Lower leg skin (tissue), 4 donors: ENCODE results near the gene PLEKHG4B. TPM values are rescaled to one million over a fixed set of nuclear protein-coding genes. Genes with fewer than 3 reads are reported as not detected.

Source experiments
- DNase-seq, 2 donors: peaks; one replicate each; pipeline ENCODE4 v3.0.0-alpha.2; 2019; ENCODE audit warnings: low spot score in 2 of 2
- H3K4me3 ChIP-seq: fragments of 200-600 bp; sonication (generic); 2 replicates; pipeline ENCODE4 v1.5.1; 2017; ENCODE audit warnings: mild to moderate bottlenecking, low read depth; ENCODE audit not compliant: poor library complexity, severe bottlenecking
- POLR2A ChIP-seq, 2 donors: fragments of 450-650 bp; IDR thresholded peaks; one replicate each; pipeline ENCODE4 v1.6.1; 2016 to 2017; ENCODE audit warnings: antibody characterized with exemption in 2 of 2, mild to moderate bottlenecking in 1 of 2, moderate library complexity in 1 of 2
- WGBS, 2 donors: methylation state at CpG; one replicate each; pipeline ENCODE4 v1.1.5; 2018; 5-methylcytosine and 5-hydroxymethylcytosine counted together
- intact Hi-C: fragments of 100-400 bp; cut with DNase I; formaldehyde crosslinking; loops from one replicate; pipeline ENCODE4 v1.15.0; 2023; ENCODE audit warnings: low total_unique reads
- total RNA-seq, 4 donors: library from RNA; depleted of rRNA; stranded (reverse); fragments of >200 nt; gene quantifications; one replicate each; pipeline ENCODE4 v1.1.0, GENCODE V29; 2016
- TF ChIP-seq, protein P1 (sequence below), 3 donors: fragments of 450-650 bp; IDR thresholded peaks; one replicate each; pipeline ENCODE4 v1.5.1; 2016; ENCODE audit warnings: antibody characterized with exemption in 3 of 3, mild to moderate bottlenecking in 3 of 3, moderate library complexity in 2 of 3

The PLEKHG4B gene
- total RNA-seq, 4 donors from 2014 or later = 0.17 to 2.1 (median 0.36) TPM

DNA sequence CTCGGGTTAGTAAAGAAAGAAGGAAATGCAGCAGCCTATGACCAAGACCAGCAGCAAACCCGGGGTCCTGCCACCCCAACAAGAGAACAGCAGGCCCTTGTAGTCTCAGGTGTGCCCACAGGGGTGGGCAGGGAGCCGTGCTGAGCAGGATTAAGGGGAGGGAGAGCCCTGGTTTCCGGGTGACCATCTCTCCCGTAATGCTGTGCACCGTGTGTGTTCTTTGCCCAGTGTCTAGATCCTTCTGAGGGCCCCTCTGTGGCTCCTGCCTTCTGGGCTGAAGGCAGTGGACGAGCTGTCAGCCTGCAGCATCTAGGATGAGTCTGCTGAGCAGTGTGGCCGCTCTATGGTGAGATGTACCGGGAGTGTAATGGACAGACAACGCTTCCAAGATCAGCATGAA lies 12.7 kb upstream of the PLEKHG4B start:
- DNase-seq = peak in 1 of 2 donors; percentile 36

GRCh38 chr5:79821-80220 lies 12.1 kb upstream of the PLEKHG4B start:
- no peak overlapping the region for H3K4me3 ChIP-seq
- TF ChIP-seq, protein P1, sequence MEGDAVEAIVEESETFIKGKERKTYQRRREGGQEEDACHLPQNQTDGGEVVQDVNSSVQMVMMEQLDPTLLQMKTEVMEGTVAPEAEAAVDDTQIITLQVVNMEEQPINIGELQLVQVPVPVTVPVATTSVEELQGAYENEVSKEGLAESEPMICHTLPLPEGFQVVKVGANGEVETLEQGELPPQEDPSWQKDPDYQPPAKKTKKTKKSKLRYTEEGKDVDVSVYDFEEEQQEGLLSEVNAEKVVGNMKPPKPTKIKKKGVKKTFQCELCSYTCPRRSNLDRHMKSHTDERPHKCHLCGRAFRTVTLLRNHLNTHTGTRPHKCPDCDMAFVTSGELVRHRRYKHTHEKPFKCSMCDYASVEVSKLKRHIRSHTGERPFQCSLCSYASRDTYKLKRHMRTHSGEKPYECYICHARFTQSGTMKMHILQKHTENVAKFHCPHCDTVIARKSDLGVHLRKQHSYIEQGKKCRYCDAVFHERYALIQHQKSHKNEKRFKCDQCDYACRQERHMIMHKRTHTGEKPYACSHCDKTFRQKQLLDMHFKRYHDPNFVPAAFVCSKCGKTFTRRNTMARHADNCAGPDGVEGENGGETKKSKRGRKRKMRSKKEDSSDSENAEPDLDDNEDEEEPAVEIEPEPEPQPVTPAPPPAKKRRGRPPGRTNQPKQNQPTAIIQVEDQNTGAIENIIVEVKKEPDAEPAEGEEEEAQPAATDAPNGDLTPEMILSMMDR (IDR thresholded peaks at IDR 0.05) = no peak
- no peak for TF ChIP-seq POLR2A (IDR thresholded peaks at IDR 0.05)
- 84 to 90% methylated on average over 5 of the region's 5 CpGs for WGBS, 2 donors
- peak in 1 of 2 donors; percentile 34 for DNase-seq
- intact Hi-C loops = no loop called here

More for the DNA sequence above, 12.7 kb upstream of the PLEKHG4B start:
- no peak overlapping the region for H3K4me3 ChIP-seq
- WGBS, 2 donors = 78 to 85% methylated on average over 10 of the region's 10 CpGs
- intact Hi-C loops = no loop called here
- TF ChIP-seq POLR2A (IDR thresholded peaks at IDR 0.05) = no peak
- TF ChIP-seq, protein P1 (IDR thresholded peaks at IDR 0.05) = no peak

GRCh38 chr5:81391-82021 lies 10.5 kb upstream of the PLEKHG4B start:
- intact Hi-C loops = no loop called here
- H3K4me3 ChIP-seq = no peak overlapping the region
- TF ChIP-seq, protein P1 (IDR thresholded peaks at IDR 0.05) = no peak
- no peak for TF ChIP-seq POLR2A (IDR thresholded peaks at IDR 0.05)
- WGBS, 2 donors = 77 to 86% methylated on average over 19 of the region's 19 CpGs
- DNase-seq = peak in 1 of 2 donors; percentile 73

DNA sequence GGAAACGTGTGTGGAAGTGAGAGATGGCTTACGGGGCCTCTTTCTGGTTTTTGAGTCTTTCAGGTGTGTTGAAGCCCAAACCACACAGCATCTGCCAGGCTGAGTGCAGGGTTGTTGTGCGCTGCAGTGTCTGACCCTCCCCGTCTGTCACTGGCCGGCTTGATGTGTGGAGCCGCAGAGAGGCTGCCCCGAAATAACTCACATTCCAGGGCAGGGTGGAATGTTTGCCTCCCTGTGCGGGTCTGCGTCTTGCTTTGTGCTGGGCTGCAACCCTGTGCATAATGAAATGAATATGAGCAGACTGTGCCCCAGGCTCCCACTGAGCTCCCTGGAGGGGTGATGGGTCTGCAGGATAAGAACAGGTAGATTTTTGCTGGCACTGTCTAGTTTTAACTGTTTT lies 9.9 kb upstream of the PLEKHG4B start:
- DNase-seq = peak in 1 of 2 donors; percentile 65
- intact Hi-C loops = no loop called here
- no peak for TF ChIP-seq POLR2A (IDR thresholded peaks at IDR 0.05)
- TF ChIP-seq, protein P1 (IDR thresholded peaks at IDR 0.05) = no peak
- WGBS, 2 donors = 28 to 38% methylated on average over 9 of the region's 9 CpGs
- no peak overlapping the region for H3K4me3 ChIP-seq

DNA sequence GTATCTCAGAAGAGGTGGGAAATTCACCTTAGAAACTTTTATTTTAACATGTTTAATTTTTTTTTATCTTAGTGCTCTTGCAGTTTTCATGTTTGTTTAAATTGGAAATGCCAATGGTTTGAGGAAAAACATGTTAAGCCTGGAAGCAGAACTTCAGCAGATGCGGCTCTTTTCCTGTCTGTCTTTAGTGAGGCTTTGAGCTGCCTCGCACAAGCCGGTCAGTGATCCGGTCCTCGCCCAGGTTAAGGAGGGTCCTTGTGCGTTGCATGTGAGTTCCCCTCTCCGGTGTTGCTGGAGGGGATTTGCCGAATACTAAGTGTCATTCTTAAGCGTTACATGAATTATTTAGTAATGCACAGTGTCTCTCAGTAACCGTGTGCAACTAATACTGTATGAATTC lies 9.4 kb upstream of the PLEKHG4B start:
- TF ChIP-seq POLR2A (IDR thresholded peaks at IDR 0.05) = no peak
- TF ChIP-seq, protein P1 (IDR thresholded peaks at IDR 0.05) = no peak
- no peak for DNase-seq
- intact Hi-C loops = no loop called here
- no peak overlapping the region for H3K4me3 ChIP-seq
- WGBS, 2 donors = 43 to 48% methylated on average over 10 of the region's 10 CpGs

- DNase-seq = peak in 1 of 2 donors; percentile 12
- TF ChIP-seq, protein P1 (IDR thresholded peaks at IDR 0.05) = no peak
- TF ChIP-seq POLR2A (IDR thresholded peaks at IDR 0.05) = no peak
- intact Hi-C loops = no loop called here
- H3K4me3 ChIP-seq = no peak overlapping the region
- WGBS, 2 donors = 83 to 84% methylated on average over 13 of the region's 13 CpGs
Observed at GRCh38 chr5:83029-83428, 8.9 kb upstream of the PLEKHG4B start.
